GM12878 (cell line): Measurements from ENCODE around the gene PREP. TPM values are rescaled to one million over a fixed set of nuclear protein-coding genes. Genes with fewer than 3 reads are reported as not detected.

ENCODE experiments used
- ATAC-seq: fragments of 200-7000 bp; cut with Tn5 transposase; 3 replicates; pipeline ENCODE4 v1.9.1; 2020; ENCODE audit warnings: mild to moderate bottlenecking, moderate library complexity
- BruUV-seq: library from RNA; stranded (reverse); fragments of 400-500 nt; replicated peaks from 2 replicates; lab custom pipeline; 2021; lab: Mats Ljungman, UMichigan
- CTCF ChIA-PET: fragments of 300-600 bp; sonication (Branson Sonifier 250); formaldehyde crosslinking; extraction: SDS; loops from one replicate; lab custom pipeline; 2021; ENCODE audit warnings: inconsistent platforms; lab: Yijun Ruan, JAX
- POLR2A ChIA-PET: fragments of 350-600 bp; formaldehyde crosslinking; extraction: SDS; loops from one replicate; lab custom pipeline; 2021; ENCODE audit warnings: inconsistent platforms; lab: Charles Lee
- RAD21 ChIA-PET: fragments of 300-600 bp; sonication (Branson Sonifier 250); formaldehyde crosslinking; loops from one replicate; lab custom pipeline; 2023; ENCODE audit warnings: antibody characterized with exemption; ENCODE audit not compliant: unreplicated experiment; lab: Charles Lee
- SMC1A ChIA-PET: fragments of 300-600 bp; sonication (Branson Sonifier 250); formaldehyde crosslinking; loops from one replicate; lab custom pipeline; 2023; ENCODE audit not compliant: unreplicated experiment, uncharacterized antibody; lab: Charles Lee
- DNase-seq: peaks from one replicate; pipeline ENCODE4 v3.0.0-alpha.2; 2011; ENCODE audit warnings: low read depth, low spot score
- FAIRE-seq: peaks from 3 replicates; lab custom pipeline; 2011; peaks lifted over from hg19 to GRCh38; lab: Jason Lieb, UNC
- H2AFZ ChIP-seq: 2 replicates; pipeline ENCODE4 v1.6.0; 2011; ENCODE audit warnings: low read depth, low read length, control low read depth; ENCODE audit not compliant: control insufficient read depth
- H3K27ac ChIP-seq: 2 replicates; pipeline ENCODE4 v1.5.1; 2011; ENCODE audit warnings: control low read depth; ENCODE audit not compliant: control insufficient read depth, insufficient read depth
- H3K27me3 ChIP-seq, 2 experiments: replicated peaks in 1 of 2; 2 replicates each; pipeline versions ENCODE4 v1.6.0 to v1.6.1; 2011; ENCODE audit warnings: low read length in 1 of 2; ENCODE audit not compliant: control insufficient read depth in 2 of 2, insufficient read depth in 2 of 2
- H3K36me3 ChIP-seq, 2 experiments: 2 replicates each; pipeline ENCODE4 v1.5.1; 2011; ENCODE audit warnings: low read length in 1 of 2; ENCODE audit not compliant: control insufficient read depth in 2 of 2, insufficient read depth in 2 of 2
- H3K4me1 ChIP-seq: 2 replicates; pipeline ENCODE4 v1.6.1; 2011; ENCODE audit warnings: mild to moderate bottlenecking, low read length, moderate library complexity, mixed read lengths; ENCODE audit not compliant: control insufficient read depth, insufficient read depth
- H3K4me2 ChIP-seq: 2 replicates; pipeline ENCODE4 v1.6.0; 2011; ENCODE audit warnings: control low read depth; ENCODE audit not compliant: control insufficient read depth, insufficient read depth
- H3K4me3 ChIP-seq: fragments of 200-600 bp; sonication (generic); 2 replicates; pipeline ENCODE4 v1.5.1; 2016
- H3K79me2 ChIP-seq: 2 replicates; pipeline ENCODE4 v1.6.0; 2011; ENCODE audit warnings: low read length; ENCODE audit not compliant: control insufficient read depth, insufficient read depth
- H3K9ac ChIP-seq: 2 replicates; pipeline ENCODE4 v1.8.0; 2011; ENCODE audit warnings: low read length, control low read depth, mixed read lengths; ENCODE audit not compliant: control insufficient read depth, insufficient read depth
- H3K9me3 ChIP-seq: replicated peaks from 3 replicates; pipeline ENCODE4 v1.5.1; 2011; ENCODE audit warnings: mild to moderate bottlenecking, low read length; ENCODE audit not compliant: control insufficient read depth, insufficient read depth
- H4K20me1 ChIP-seq: 2 replicates; pipeline ENCODE4 v1.6.0; 2011; ENCODE audit not compliant: control insufficient read depth, insufficient read depth
- ASH2L ChIP-seq: fragments of 300-600, 200-600 bp; sonication (generic); IDR thresholded peaks from 2 replicates; pipeline ENCODE4 v1.6.1; 2017; ENCODE audit warnings: low read depth, mild to moderate bottlenecking, borderline replicate concordance
- BMI1 ChIP-seq: fragments of 450-650 bp; IDR thresholded peaks from 2 replicates; pipeline ENCODE4 v1.6.1; 2016; ENCODE audit warnings: mild to moderate bottlenecking, moderate library complexity, borderline replicate concordance
- CBX3 ChIP-seq: fragments of 200-600 bp; sonication (generic); IDR thresholded peaks from 2 replicates; pipeline ENCODE4 v1.6.1; 2016; ENCODE audit warnings: low read depth, borderline replicate concordance
- CHD2 ChIP-seq: IDR thresholded peaks from 2 replicates; pipeline ENCODE4 v1.6.1; 2011; ENCODE audit warnings: low read depth, low read length, improper control_type of control experiment, borderline replicate concordance
- CTCF ChIP-seq, 3 experiments: IDR thresholded peaks in 2 of 3; conservative IDR thresholded peaks in 1 of 3; 2 replicates each; pipeline ENCODE4 v1.5.1; 2011; ENCODE audit warnings: low read depth in 3 of 3, low read length in 3 of 3, mild to moderate bottlenecking in 3 of 3, control low read depth in 2 of 3, moderate library complexity in 2 of 3, inconsistent platforms in 1 of 3, mixed read lengths in 1 of 3; ENCODE audit not compliant: control insufficient read depth in 2 of 3, insufficient read depth in 1 of 3; ENCODE audit errors: extremely low read depth in 1 of 3
- EZH2 ChIP-seq: IDR thresholded peaks from 2 replicates; pipeline ENCODE4 v1.6.1; 2012; ENCODE audit warnings: low read depth, mild to moderate bottlenecking, control low read depth, inconsistent platforms, low read length, borderline replicate concordance; ENCODE audit not compliant: control insufficient read depth
- GABPA ChIP-seq: IDR thresholded peaks from 2 replicates; pipeline ENCODE4 v1.6.1; 2014; ENCODE audit warnings: antibody characterized with exemption, low read depth, mild to moderate bottlenecking, inconsistent platforms
- HDAC6 ChIP-seq: fragments of 200-600 bp; sonication (generic); IDR thresholded peaks from one replicate; pipeline ENCODE4 v1.8.0; 2017; ENCODE audit warnings: antibody characterized with exemption; ENCODE audit not compliant: unreplicated experiment
- JUND ChIP-seq: IDR thresholded peaks from 2 replicates; pipeline ENCODE4 v1.6.1; 2012; ENCODE audit warnings: low read depth, mild to moderate bottlenecking, low read length, improper control_type of control experiment, moderate library complexity
- USF1 ChIP-seq: IDR thresholded peaks from 2 replicates; pipeline ENCODE4 v1.6.1; 2011; ENCODE audit warnings: borderline replicate concordance, low read depth, mild to moderate bottlenecking, moderate library complexity, mixed read lengths, low read length; ENCODE audit not compliant: insufficient read depth; ENCODE audit errors: extremely low read length
- ZBED1 ChIP-seq: IDR thresholded peaks from 2 replicates; pipeline ENCODE4 v1.6.1; 2016; ENCODE audit warnings: borderline replicate concordance
- WGBS: methylation state at CpG from one replicate; pipeline ENCODE4 v1.1.6; 2016; ENCODE audit warnings: low lambda C conversion rate; ENCODE audit not compliant: insufficient replicate concordance, insufficient coverage; ENCODE audit errors: missing lambda C conversion rate; 5-methylcytosine and 5-hydroxymethylcytosine counted together
- in situ Hi-C: fragments of 300-500 bp; cut with MboI; formaldehyde crosslinking; loops from 9 replicates; pipeline ENCODE4 v1.14.3; 2018; ENCODE audit warnings: mixed read lengths
- intact Hi-C: fragments of 100-400 bp; cut with micrococcal nuclease; formaldehyde crosslinking; loops from one replicate; pipeline ENCODE4 v1.14.2; 2022; ENCODE audit not compliant: unreplicated experiment
- polyA plus RNA-seq, 11 experiments: library from polyadenylated mRNA; depleted of rRNA in 4 of 11; unstranded in 6 of 11; stranded (reverse) in 5 of 11; fragments of >200 nt; fragmentation: Nextera tagmentation in 4 of 11; fragmentation: Illumina TruSeq in 1 of 11; extraction: Ambion mirVana in 4 of 11; extraction: Trizol in 1 of 11; gene quantifications; 1 replicate in 1 of 11; 2 replicates in 10 of 11; pipeline versions ENCODE4 v1.2.1 to v1.2.3, GENCODE V29; 2011 to 2016; ENCODE audit warnings: inconsistent platforms in 2 of 11, missing spikeins in 2 of 11, low read depth in 1 of 11
- total RNA-seq, 4 experiments: library from RNA; depleted of rRNA in 3 of 4; stranded (reverse); fragments of >200 nt in 3 of 4; fragmentation: Illumina TruSeq in 1 of 4; extraction: Trizol in 1 of 4; gene quantifications; 2 replicates each; pipeline versions ENCODE4 v1.2.1 to v1.2.3, GENCODE V29; 2013 to 2021

The PREP gene
- total and polyA plus RNA-seq, 10 of the 15 experiments (the other 5 are each of a cell fraction or from before 2014, with no cell fraction given) = 6.5 to 33.6 (median 18.1) TPM

GRCh38 chr6:105389543-105389942, 13.3 kb downstream of the PREP start:
- no peak for DNase-seq

More at GRCh38 chr6:105389543-105389942, 13.3 kb downstream of the PREP start:
- POLR2A ChIA-PET = no interaction called here
- Histone ChIP-seq H3K27ac (no peak overlapping the region), H4K20me1 (no peaks in the 10 kb centered on the region), H2AFZ (no peak overlapping the region), H3K9me3 (no peaks in the 10 kb centered on the region), H3K4me2 (no peak overlapping the region), H3K4me3 (no peak overlapping the region), H3K4me1 (no peaks in the 10 kb centered on the region), H3K79me2 (no peaks in the 10 kb centered on the region), H3K27me3 (no peaks in the 10 kb centered on the region), H3K36me3 (peaks cover 0 to 8% of the 10 kb centered on the region in 2 experiments; a peak in 3 of 4 replicates), H3K9ac (no peak overlapping the region)
- RAD21 ChIA-PET = no interaction called here
- BruUV-seq = no TSS peak
- SMC1A ChIA-PET = interaction anchor here (0.7 kb wide), 1 partner anchor 441 kb away, joined by 3 read pairs; no protein-coding TSS in a partner anchor
- 80% methylated on average over 5 of the region's 5 CpGs for WGBS
- FAIRE-seq (no peak), ATAC-seq (no peak)
- CTCF ChIA-PET = interaction anchor here (0.6 to 2.1 kb wide), 3 partner anchors 9 to 945 kb away, joined by 3 to 8 read pairs (median 3); no protein-coding TSS in a partner anchor
- TF ChIP-seq ASH2L = no peak
- no peak for TF ChIP-seq CHD2
- no peak for TF ChIP-seq CTCF (IDR thresholded peaks at IDR 0.05 in 2 of 3, conservative IDR thresholded peaks at IDR 0.05 in 1 of 3; ENCODE audit: control insufficient read depth in 2 of 3, extremely low read depth in 1 of 3, insufficient read depth in 1 of 3, low read depth in 3 of 3, low read length in 3 of 3)
- TF ChIP-seq JUND = no peak
- no peak for TF ChIP-seq ZBED1
- no peak for TF ChIP-seq CBX3
- TF ChIP-seq EZH2 = no peak
- no peak for TF ChIP-seq BMI1
- no peak for TF ChIP-seq HDAC6
- TF ChIP-seq GABPA = no peak
- no peak for TF ChIP-seq USF1
- in situ Hi-C loops = no loop called here
- intact Hi-C loops = no loop called here
